DOHH2 (cell line): ENCODE results near the gene VPS9D1.

ENCODE experiments used
- EZH2phosphoT487 ChIP-seq: fragments of 200-600 bp; sonication (generic); IDR thresholded peaks from 2 replicates; pipeline ENCODE4 v1.6.1; 2017; ENCODE audit warnings: borderline replicate concordance, mild to moderate bottlenecking, antibody characterized with exemption, low read length, moderate library complexity, mixed read lengths
- TF ChIP-seq, protein P1 (sequence below): fragments of 200-600 bp; sonication (generic); IDR thresholded peaks from one replicate; pipeline ENCODE4 v1.5.1; 2014; ENCODE audit warnings: antibody characterized with exemption, mild to moderate bottlenecking, low read depth, low read length; ENCODE audit not compliant: poor library complexity, severe bottlenecking

DNA sequence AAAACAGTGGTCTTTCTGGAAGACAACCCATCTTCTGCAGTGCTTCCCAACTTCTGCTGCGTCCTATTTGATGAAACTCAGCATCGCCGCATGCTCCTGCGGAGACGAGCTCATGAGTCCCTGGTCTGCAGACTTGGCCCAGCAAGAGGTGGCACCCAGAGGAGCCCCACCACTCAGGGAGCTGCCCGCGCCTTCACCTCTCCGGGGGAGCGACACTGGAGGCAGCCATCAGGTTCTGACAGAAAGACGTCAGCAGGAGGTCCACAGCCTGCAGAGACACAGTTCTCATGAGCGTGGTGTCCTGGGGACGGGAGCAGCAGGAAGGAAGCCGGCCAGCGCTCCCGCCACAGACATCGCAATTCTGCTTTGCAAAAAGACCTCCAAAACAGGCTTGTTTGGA is 49.7 kb upstream of the VPS9D1 start:
- TF ChIP-seq, protein P1, sequence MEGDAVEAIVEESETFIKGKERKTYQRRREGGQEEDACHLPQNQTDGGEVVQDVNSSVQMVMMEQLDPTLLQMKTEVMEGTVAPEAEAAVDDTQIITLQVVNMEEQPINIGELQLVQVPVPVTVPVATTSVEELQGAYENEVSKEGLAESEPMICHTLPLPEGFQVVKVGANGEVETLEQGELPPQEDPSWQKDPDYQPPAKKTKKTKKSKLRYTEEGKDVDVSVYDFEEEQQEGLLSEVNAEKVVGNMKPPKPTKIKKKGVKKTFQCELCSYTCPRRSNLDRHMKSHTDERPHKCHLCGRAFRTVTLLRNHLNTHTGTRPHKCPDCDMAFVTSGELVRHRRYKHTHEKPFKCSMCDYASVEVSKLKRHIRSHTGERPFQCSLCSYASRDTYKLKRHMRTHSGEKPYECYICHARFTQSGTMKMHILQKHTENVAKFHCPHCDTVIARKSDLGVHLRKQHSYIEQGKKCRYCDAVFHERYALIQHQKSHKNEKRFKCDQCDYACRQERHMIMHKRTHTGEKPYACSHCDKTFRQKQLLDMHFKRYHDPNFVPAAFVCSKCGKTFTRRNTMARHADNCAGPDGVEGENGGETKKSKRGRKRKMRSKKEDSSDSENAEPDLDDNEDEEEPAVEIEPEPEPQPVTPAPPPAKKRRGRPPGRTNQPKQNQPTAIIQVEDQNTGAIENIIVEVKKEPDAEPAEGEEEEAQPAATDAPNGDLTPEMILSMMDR, result no peak
- no peak for TF ChIP-seq EZH2phosphoT487
